Smooth muscle cell (in vitro differentiated cells): Measurements from ENCODE around the gene MAPK1. TPM values are rescaled to one million over a fixed set of nuclear protein-coding genes. Genes with fewer than 3 reads are reported as not detected.
"Not testable (repeated sequence)": the region's sequence is repeated elsewhere in the genome, so short reads cannot be mapped to it uniquely, and the experiment has no call there.

Experiments
- DNase-seq: peaks from one replicate; lab custom pipeline; 2025; ENCODE audit not compliant: unreplicated experiment; lab: John Stamatoyannopoulos, UW
- H2AFZ ChIP-seq: fragments of 200-600 bp; sonication (generic); 2 replicates; pipeline ENCODE4 v1.6.0; 2016; ENCODE audit warnings: antibody characterized with exemption, low read depth, mild to moderate bottlenecking
- H3F3A ChIP-seq: fragments of 200-600 bp; sonication (generic); 2 replicates; pipeline ENCODE4 v1.6.0; 2017; ENCODE audit warnings: antibody characterized with exemption, low read depth
- H3K27ac ChIP-seq: fragments of 200-600 bp; sonication (generic); 2 replicates; pipeline ENCODE4 v1.5.1; 2016; ENCODE audit warnings: low read depth, mild to moderate bottlenecking
- H3K27me3 ChIP-seq: fragments of 200-600 bp; sonication (generic); 2 replicates; pipeline ENCODE4 v1.6.1; 2016; ENCODE audit warnings: low read depth, mild to moderate bottlenecking
- H3K36me3 ChIP-seq: fragments of 200-600 bp; sonication (generic); 2 replicates; pipeline ENCODE4 v1.5.1; 2016; ENCODE audit warnings: low read depth
- H3K4me1 ChIP-seq: fragments of 200-600 bp; sonication (generic); 2 replicates; pipeline ENCODE4 v1.5.1; 2016; ENCODE audit warnings: low read depth
- H3K4me2 ChIP-seq: fragments of 200-600 bp; sonication (generic); 2 replicates; pipeline ENCODE4 v1.6.0; 2016; ENCODE audit warnings: mild to moderate bottlenecking
- H3K4me3 ChIP-seq: fragments of 200-600 bp; sonication (generic); 2 replicates; pipeline ENCODE4 v1.5.1; 2016; ENCODE audit warnings: mild to moderate bottlenecking
- H3K79me2 ChIP-seq: fragments of 200-600 bp; sonication (generic); 2 replicates; pipeline ENCODE4 v1.6.0; 2016; ENCODE audit warnings: low read depth, mild to moderate bottlenecking
- H3K9ac ChIP-seq: fragments of 200-600 bp; sonication (generic); 2 replicates; pipeline ENCODE4 v1.6.0; 2016; ENCODE audit warnings: low read depth
- H3K9me3 ChIP-seq: fragments of 200-600 bp; sonication (generic); replicated peaks from 2 replicates; pipeline ENCODE4 v1.5.1; 2016; ENCODE audit warnings: low read depth
- H4K20me1 ChIP-seq: fragments of 200-600 bp; sonication (generic); 2 replicates; pipeline ENCODE4 v1.6.0; 2016; ENCODE audit warnings: low read depth
- CTCF ChIP-seq: fragments of 200-600 bp; sonication (generic); IDR thresholded peaks from 2 replicates; pipeline ENCODE4 v1.5.1; 2017; ENCODE audit warnings: borderline replicate concordance, mild to moderate bottlenecking, antibody characterized with exemption; ENCODE audit not compliant: insufficient read depth, poor library complexity, severe bottlenecking
- WGBS: methylation state at CpG from one replicate; pipeline ENCODE4 v1.1.7; 2016; ENCODE audit warnings: low lambda C conversion rate; 5-methylcytosine and 5-hydroxymethylcytosine counted together
- polyA plus RNA-seq: library from polyadenylated mRNA; unstranded; fragments of >200 nt; fragmentation: Nextera tagmentation; extraction: Ambion mirVana; gene quantifications from 2 replicates; pipeline ENCODE4 v1.2.1, GENCODE V29; 2016
- total RNA-seq: library from RNA; depleted of rRNA; stranded (reverse); fragments of >200 nt; gene quantifications from 2 replicates; pipeline ENCODE4 v1.2.3, GENCODE V29; 2014

Gene MAPK1
- total and polyA plus RNA-seq, 2 experiments from 2014 or later, result 57.1 to 62.3 TPM

DNA sequence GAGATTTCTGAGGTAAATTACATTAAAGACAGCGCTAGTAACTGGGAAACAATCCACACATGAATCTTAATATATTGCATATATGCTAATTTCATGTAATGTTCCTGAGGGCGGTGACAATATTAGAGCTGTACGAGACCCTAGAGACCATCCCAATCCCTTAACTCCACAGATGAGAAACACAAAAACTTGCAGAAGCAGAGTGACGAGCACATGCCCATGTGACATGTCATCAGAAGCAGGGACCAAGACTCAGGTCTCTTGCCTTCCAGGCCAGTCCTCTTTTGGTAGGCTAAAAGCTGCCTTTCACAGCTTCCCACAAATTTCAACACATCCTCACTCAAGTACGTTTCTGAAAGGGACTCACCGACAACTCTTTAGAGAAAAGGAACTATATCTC lies 11.8 kb downstream of the MAPK1 start:
- no peak overlapping the region for H3K4me3 ChIP-seq
- no peak overlapping the region for H3K27ac ChIP-seq
- no peaks in the 10 kb centered on the region for H3K9me3 ChIP-seq
- DNase-seq, result no peak
- no peak overlapping the region for H2AFZ ChIP-seq
- no peaks in the 10 kb centered on the region for H3F3A ChIP-seq
- TF ChIP-seq CTCF, result no peak
- WGBS, result 75% methylated on average over 6 of the region's 6 CpGs
- H3K9ac ChIP-seq, result no peak overlapping the region
- H4K20me1 ChIP-seq, result peaks cover 100% of the 10 kb centered on the region
- H3K4me1 ChIP-seq, result no peaks in the 10 kb centered on the region
- no peaks in the 10 kb centered on the region for H3K27me3 ChIP-seq
- no peak overlapping the region for H3K4me2 ChIP-seq
- H3K36me3 ChIP-seq, result no peaks in the 10 kb centered on the region
- H3K79me2 ChIP-seq, result peaks cover 100% of the 10 kb centered on the region

DNA sequence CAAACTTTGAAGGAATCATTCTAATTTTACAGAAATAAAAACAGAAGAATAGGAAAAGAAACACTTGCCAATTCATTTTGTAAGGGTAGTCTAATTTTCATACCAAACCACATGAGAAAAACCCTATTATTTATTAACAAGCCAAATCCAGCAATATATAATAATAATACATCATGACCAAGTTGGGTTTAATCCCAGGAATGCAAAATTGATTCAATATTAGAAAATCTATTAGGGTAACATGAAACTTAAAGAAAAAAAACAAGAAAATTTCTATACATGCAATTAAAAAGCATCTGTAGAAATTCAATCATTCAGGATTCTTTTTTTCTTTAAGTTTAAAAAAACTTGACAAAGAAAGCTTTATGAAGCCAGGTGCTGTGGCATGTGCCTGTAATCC lies 16.8 kb downstream of the MAPK1 start:
- DNase-seq, result no peak
- TF ChIP-seq CTCF, result no peak
- H3K9me3 ChIP-seq, result no peaks in the 10 kb centered on the region
- H3K27ac ChIP-seq, result peak overlapping the region; percentile 9
- peaks cover 3% of the 10 kb centered on the region for H3F3A ChIP-seq
- H4K20me1 ChIP-seq, result peaks cover 97% of the 10 kb centered on the region
- no peak overlapping the region for H3K4me3 ChIP-seq
- H3K27me3 ChIP-seq, result no peaks in the 10 kb centered on the region
- no peaks in the 10 kb centered on the region for H3K36me3 ChIP-seq
- no peaks in the 10 kb centered on the region for H3K4me1 ChIP-seq
- no peak overlapping the region for H3K4me2 ChIP-seq
- H3K79me2 ChIP-seq, result peaks cover 100% of the 10 kb centered on the region
- no peak overlapping the region for H2AFZ ChIP-seq
- H3K9ac ChIP-seq, result no peak overlapping the region

DNA sequence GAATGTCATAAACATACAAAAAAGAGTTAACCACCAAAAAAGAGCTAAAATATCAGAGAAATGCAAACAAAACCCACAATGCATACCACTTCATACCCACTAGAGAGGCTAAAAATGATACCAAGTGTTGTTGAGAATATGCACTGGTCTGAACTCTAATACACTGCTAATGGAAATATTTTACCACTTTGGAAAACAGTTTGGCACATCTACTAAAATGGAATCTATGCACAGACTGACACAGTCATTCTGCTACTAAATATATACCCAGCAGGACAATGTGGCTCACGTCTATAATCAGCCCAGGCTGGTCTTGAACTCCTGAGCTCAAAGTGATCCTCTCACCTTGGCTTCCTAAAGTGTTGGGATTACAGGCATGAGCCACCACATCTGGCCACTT lies 18.0 kb downstream of the MAPK1 start:
- peaks cover 99% of the 10 kb centered on the region for H3K79me2 ChIP-seq
- no peaks in the 10 kb centered on the region for H3K9me3 ChIP-seq
- H2AFZ ChIP-seq, result no peak overlapping the region
- 58% methylated on average over 1 of the region's 1 CpG for WGBS
- no peak for TF ChIP-seq CTCF
- no peaks in the 10 kb centered on the region for H3K36me3 ChIP-seq
- H3K27me3 ChIP-seq, result no peaks in the 10 kb centered on the region
- peaks cover 97% of the 10 kb centered on the region for H4K20me1 ChIP-seq
- DNase-seq, result no peak
- H3K27ac ChIP-seq, result peak overlapping the region; percentile 9
- no peak overlapping the region for H3K4me2 ChIP-seq
- peaks cover 3% of the 10 kb centered on the region for H3F3A ChIP-seq
- H3K9ac ChIP-seq, result no peak overlapping the region
- no peak overlapping the region for H3K4me3 ChIP-seq
- no peaks in the 10 kb centered on the region for H3K4me1 ChIP-seq

DNA sequence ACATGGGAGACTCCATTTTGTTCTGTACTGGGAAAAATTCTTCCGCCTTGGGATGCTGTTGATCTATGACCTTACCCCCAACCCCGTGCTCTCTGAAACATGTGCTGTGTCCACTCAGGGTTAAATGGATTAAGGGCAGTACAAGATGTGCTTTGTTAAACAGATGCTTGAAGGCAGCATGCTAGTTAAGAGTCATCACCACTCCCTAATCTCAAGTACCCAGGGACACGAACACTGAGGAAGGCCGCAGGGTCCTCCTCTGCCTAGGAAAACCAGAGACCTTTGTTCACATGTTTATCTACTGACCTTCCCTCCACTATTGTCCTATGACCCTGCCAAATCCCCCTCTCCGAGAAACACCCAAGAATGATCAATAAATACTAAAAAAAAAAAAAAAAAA lies 19.4 kb downstream of the MAPK1 start:
- not testable (repeated sequence) for H3K36me3 ChIP-seq
- H4K20me1 ChIP-seq, result peaks cover 97% of the 10 kb centered on the region

More for the DNA sequence above, 19.4 kb downstream of the MAPK1 start:
- H3K4me2 ChIP-seq, H3K9ac ChIP-seq, H3K27ac ChIP-seq, H3K4me1 ChIP-seq, H3K9me3 ChIP-seq, H3K27me3 ChIP-seq, H3K4me3 ChIP-seq, DNase-seq, H3F3A ChIP-seq, H2AFZ ChIP-seq: not testable (repeated sequence)
- peaks cover 99% of the 10 kb centered on the region for H3K79me2 ChIP-seq
- 91% methylated on average over 5 of the region's 5 CpGs for WGBS
